NCI-H526 (cell line): ENCODE measurements around the gene XPO5.

Source experiments
- DNase-seq, 2 experiments: peaks; one replicate each; lab custom pipeline; 2025; lab: John Stamatoyannopoulos, UW

XPO5 gene

GRCh38 chr6:43517505-43518357 lies 58.1 kb downstream of the XPO5 start:
- no peak for DNase-seq

GRCh38 chr6:43516697-43517504 lies 58.9 kb downstream of the XPO5 start, which contains the start of the genes POLR1C and YIPF3:
Gene POLR1C (plus strand): TSS chr6:43517089. CDS start chr6:43517110, 21 bp downstream.
Gene YIPF3 (minus strand): TSS chr6:43516926. CDS start chr6:43516807, 119 bp downstream.
- peak; percentile 97 to 99 for DNase-seq

GRCh38 chr6:43516367-43516696 lies 59.5 kb downstream of the XPO5 start:
- no peak for DNase-seq

GRCh38 chr6:43515808-43516207 lies 60.0 kb downstream of the XPO5 start:
- peak in 1 of 2 experiments; percentile 31 for DNase-seq

GRCh38 chr6:43511824-43512415 lies 63.9 kb downstream of the XPO5 start:
- DNase-seq = no peak

- DNase-seq = peak in 1 of 2 experiments; percentile 60
Measured at GRCh38 chr6:43510827-43511163, 65.0 kb downstream of the XPO5 start.

- peak; percentile 43 to 87 for DNase-seq
Measured at GRCh38 chr6:43509984-43510826, 65.6 kb downstream of the XPO5 start, which contains the start of gene LRRC73. Gene LRRC73 (minus strand): TSS chr6:43510346. CDS start chr6:43509785, 561 bp downstream.

- DNase-seq = peak in 1 of 2 experiments; percentile 46
Measured at GRCh38 chr6:43509142-43509983, 66.5 kb downstream of the XPO5 start.

GRCh38 chr6:43508481-43509141 lies 67.2 kb downstream of the XPO5 start:
- no peak for DNase-seq

- DNase-seq = peak; percentile 41 to 83
Measured at GRCh38 chr6:43506667-43507471, 69.0 kb downstream of the XPO5 start.

GRCh38 chr6:43506171-43506570 lies 69.7 kb downstream of the XPO5 start:
- no peak for DNase-seq

- no peak for DNase-seq
Measured at GRCh38 chr6:43505718-43506117, 70.1 kb downstream of the XPO5 start.

- DNase-seq = no peak
Measured at GRCh38 chr6:43504756-43505593, 70.9 kb downstream of the XPO5 start.

GRCh38 chr6:43503443-43503842 lies 72.4 kb downstream of the XPO5 start:
- no peak for DNase-seq

GRCh38 chr6:43502666-43503065 lies 73.2 kb downstream of the XPO5 start:
- DNase-seq = no peak

GRCh38 chr6:43500921-43501320 lies 74.9 kb downstream of the XPO5 start:
- no peak for DNase-seq

GRCh38 chr6:43499028-43499815 lies 76.6 kb downstream of the XPO5 start:
- no peak for DNase-seq
